ENCODE data around the gene TES.

Gene TES

GRCh38 chr7:116194115-116194514 lies 16.2 kb upstream of the TES start:
- no peak for DNase-seq

- no peak for DNase-seq
Measured at GRCh38 chr7:116195451-116195850, 14.9 kb upstream of the TES start.

- DNase-seq = no peak
Measured at GRCh38 chr7:116196947-116197346, 13.4 kb upstream of the TES start.

DNA sequence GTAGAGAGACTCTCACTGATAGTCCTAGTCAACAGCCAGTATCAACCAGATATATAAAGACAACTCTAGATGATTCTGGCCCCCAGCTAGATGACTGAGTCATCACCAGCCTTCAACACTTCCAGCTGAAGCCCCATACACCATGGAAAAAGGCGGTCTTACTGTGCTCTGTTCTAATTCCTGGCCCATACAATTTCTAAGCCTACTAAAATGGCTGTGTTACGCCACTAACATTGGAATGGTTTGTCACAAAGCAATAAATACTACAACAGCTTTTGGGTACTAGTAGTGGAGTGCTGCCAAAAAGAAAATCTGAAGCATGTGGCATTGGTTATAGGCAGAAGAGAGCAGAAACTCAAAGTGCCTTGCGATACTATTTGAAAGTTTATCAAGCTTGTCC lies 13.0 kb upstream of the TES start:
- DNase-seq = no peak

DNA sequence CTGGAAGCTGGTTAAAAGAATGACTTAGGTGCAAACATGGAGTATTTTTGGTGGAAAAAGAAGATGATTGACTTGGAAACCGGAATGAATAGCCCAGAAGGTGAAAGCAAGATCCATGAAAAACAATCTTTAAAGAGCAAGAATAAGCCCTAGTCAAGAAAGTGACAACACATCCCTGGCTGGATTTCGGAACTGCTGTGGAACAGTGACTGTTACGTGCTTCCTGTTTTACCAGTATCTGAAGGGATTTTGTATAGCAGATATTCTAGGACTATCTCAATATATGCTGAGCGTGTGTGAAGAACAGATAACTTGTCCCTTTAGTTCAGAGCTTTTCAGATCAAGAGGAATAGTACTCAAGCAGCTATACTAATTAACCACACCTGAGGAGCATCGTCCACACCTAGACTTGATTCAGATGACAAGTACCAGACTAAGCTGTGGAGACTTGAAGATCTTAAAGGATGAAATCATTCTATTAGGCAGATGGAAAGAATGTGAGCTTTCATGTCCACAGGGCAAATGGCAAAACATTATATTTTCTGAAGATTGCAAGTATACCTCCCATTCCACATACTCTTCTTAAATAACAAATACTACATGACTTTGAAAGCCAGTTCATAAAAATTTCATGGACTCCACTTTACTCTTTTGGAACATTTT lies 11.5 kb upstream of the TES start:
- no peak for DNase-seq

DNA sequence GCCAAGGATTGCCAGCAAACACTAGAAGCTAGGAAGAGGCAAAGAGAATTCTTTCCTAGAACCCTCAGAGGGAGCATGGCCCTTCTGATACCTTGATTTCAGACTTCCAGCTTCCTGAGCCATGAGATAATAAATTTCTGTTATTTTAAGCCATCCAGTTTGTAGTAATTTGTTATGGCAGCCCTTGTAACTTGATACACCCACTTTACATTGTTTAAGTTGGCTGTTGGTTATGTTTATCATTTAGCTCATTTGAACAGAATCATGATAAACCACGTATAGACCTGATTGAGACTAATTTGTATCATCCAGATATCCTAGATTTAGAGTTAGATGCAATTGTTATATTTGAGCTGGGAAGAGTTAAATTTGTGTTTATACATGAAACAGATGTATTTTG lies 9.4 kb upstream of the TES start:
- no peak for DNase-seq

- DNase-seq = no peak
Measured at GRCh38 chr7:116206141-116206540, 4.2 kb upstream of the TES start.

GRCh38 chr7:116208919-116209318 lies 1.4 kb upstream of the TES start:
- no peak for DNase-seq

DNA sequence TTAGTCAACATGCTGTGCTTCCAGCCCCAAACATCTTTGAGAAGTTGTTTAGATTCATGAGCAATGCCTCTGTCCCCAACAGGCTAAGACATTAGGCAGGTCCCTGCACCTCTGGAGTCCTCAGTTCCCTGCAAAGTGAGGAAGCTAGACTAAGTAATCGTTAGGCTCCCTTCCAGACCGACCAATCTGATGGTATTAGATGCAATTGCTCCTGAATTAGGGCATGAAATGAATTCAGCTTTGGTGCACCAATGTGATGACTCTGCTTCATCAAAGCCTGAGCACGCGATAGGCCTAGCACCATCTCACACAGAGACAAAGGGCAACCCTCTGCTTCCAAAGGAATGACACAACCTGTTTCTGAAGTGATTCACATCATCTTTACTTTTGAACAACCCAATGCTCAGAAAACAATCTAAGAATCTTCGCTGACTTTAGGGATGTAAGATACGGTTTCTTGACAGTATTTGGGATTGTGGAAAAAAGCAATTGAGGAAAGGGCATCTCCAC lies 723 bp upstream of the TES start:
- no peak for DNase-seq

GRCh38 chr7:116211006-116211912 lies 920 bp downstream of the TES start:
- DNase-seq = peak; percentile 75 to 88

- DNase-seq = no peak
Measured at GRCh38 chr7:116211913-116212596, 1.7 kb downstream of the TES start.

GRCh38 chr7:116212869-116213268 lies 2.5 kb downstream of the TES start:
- DNase-seq = no peak

GRCh38 chr7:116213361-116214130 lies 3.2 kb downstream of the TES start:
- DNase-seq = no peak

DNA sequence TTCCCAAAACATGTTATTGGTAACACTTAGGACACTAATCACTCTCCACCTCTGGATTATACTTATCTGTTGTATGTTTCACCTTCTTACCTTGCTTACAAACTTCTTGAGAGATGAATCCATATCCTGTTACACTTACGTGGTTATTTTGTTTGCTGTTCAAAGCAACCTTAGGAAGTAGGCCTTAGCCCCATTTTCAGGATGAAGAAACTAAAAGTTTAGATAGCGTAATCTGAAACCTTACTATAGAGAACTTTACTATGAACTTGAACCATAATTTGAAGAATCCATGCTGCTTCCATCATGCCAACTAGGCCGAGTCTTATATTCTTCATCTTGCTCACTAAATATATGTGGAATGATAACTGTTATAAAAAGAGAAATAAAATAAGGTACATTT lies 4.6 kb downstream of the TES start:
- DNase-seq = no peak

GRCh38 chr7:116215551-116215950 lies 5.2 kb downstream of the TES start:
- no peak for DNase-seq

DNA sequence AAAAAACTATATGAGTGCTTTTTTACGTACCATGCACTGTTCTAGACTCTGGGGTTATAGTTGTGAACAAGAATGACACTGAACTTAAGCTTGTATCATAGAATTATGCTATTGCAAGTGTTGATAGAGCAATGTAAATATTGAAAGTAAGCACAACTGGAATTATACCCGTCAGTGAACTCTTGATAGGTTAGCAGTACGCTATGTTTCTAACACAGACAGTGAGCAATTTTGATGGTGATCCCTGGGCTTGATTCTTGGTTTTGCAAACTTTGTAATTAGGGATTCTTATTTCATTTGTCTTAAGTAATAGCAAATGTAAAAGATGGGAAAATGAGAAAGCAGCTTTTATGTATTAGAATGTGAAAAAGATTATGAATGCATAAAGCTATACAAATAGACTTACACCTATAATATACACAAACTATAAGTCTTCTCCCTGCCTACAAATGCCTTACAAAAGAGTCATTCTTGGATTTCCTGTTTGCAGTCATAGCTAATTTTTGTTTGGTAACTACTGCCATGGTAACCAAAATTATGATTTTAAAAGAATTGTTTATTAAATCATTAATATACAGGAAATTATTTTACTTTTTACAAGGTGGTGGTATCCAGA lies 6.7 kb downstream of the TES start:
- no peak for DNase-seq

- no peak for DNase-seq
Measured at GRCh38 chr7:116218051-116218645, 7.8 kb downstream of the TES start.

GRCh38 chr7:116218747-116219146 lies 8.4 kb downstream of the TES start:
- DNase-seq = no peak

DNA sequence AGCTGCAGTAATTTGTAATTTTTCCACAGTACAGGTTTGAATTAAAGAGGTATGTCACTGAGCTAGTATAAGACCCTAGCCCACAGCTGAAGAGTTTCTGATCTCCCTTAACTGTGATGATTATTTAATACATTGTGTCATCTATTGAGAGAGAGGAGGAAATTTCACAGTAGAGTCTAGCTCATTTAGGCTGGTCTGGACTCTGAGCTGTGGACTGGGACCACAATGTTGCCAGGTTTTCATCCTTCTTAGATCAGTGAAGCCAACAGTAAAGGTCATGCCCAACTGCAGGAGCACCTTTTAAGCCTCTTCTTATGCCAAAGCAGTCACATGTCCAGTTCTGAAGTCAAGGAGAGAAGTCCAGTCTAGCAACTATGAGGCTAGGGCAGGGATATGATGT lies 8.9 kb downstream of the TES start:
- no peak for DNase-seq

DNA sequence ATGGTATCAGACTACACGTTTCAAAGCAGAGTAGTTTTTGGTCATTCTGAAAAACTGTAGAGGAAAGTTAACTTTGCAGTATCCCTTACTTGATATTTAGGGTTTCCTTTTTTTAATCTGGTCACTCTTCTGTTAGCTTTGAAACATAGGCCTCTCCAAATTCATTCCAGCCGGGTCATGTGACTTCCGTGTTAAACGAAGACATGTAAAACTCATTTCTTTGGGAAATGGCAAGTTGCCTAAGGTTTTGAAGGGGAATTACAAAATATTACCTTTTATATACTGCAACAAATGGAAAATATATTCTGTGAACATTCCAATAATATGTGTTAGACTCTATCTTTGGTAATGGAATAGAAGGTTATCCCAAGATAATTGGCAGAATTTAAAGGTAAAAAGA lies 9.5 kb downstream of the TES start:
- no peak for DNase-seq

DNA sequence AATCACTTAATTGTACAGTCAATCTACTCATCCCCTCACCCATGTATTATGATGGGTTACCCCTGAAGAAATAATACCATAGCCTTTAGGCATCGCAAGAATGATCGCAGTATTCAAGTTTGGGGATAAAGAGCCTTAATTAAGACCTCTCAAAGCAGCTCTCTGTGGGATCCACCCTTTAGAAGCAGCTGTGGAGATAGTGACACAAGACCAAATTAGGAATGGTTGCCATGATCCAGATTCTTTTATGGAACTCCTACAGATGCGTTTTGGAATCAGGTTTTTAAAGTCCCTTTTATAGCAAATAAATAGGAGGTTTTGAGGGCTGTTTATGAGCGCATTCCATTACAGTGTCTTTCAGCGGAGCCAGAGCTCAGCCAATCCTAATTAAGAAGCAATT lies 12.2 kb downstream of the TES start:
- no peak for DNase-seq

DNA sequence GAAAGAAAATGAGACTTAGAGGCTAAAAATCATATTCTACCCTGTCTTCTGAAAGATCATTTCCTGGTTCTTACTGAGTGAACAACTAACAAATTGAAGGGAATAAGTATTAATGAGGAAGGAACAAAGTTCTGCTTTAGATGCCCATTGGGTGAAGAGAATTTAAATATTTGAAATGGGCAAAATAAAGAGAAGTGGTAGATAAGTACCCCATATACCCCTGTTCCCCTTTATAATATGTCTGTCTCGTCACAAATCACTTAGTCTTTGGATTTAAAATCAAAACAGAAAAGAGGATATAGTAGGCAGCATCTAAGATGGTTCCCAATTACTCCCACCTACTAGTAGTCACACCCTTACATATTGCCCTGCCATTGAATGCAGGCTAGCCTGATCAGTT lies 13.2 kb downstream of the TES start:
- no peak for DNase-seq
